ENCODE data around the gene FERMT3. TPM values are rescaled to one million over a fixed set of nuclear protein-coding genes. Genes with fewer than 3 reads are reported as not detected.

The FERMT3 gene
- total and polyA plus RNA-seq, 2 of the 13 experiments (the other 11 are each of a cell fraction or from before 2014, with no cell fraction given): 0.29 TPM; not detected in 1

DNA sequence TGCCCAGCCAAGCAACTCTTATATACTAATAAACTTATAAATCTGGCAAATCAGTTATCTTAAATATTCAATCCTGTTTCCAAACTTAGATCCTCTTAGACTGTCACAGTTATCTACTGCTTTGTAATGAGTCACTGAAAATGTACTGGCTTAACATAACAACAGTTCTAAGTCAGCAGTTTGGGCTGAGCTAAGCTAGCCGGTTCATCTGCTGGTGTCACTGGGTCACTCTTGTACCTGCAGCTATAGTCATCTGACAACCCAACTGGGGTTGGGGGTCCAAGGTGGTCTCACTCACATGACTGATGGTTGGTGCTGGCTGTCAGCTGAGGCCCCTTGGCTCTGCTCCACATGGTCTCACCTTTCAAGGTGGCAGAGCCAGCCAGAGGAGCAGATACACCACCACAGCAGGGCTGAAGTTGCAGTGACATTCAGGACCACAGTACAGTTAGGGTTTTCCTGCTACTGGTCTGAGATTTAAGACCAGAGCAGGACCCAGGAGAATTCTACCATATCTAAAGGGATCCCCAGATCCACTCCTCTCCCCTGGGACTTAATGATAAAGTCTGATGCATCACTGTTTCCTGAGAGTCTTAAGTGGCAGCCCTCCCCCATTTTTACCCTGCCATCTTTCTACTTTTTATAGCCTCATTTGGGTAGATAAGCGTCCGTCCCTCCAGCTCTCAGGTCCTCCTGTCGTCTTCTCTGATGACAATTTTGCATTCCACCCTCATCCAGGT, 32.7 kb upstream of the FERMT3 start:
- in situ Hi-C loops (cut with HindIII; ENCODE audit: extremely low pct_ligation_motif_present, low pct_unique_long_range_greater_than_20kb) (no loop called here), intact Hi-C loops (cut with micrococcal nuclease; ENCODE audit: unreplicated experiment) (no loop called here)
- Histone ChIP-seq H3K4me3 (replicated peaks in 1 of 3; ENCODE audit: insufficient read depth in 1 of 3, low read depth in 2 of 3, low read length in 3 of 3) (no peak overlapping the region), H3K4me1 (ENCODE audit: insufficient read depth, low read length) (peaks cover 13% of the 10 kb centered on the region), H3K27ac (ENCODE audit: extremely low read length, insufficient read depth, low read length) (no peak overlapping the region), H3K9ac (ENCODE audit: insufficient read depth, low read depth, low read length) (no peak overlapping the region), H3K4me2 (ENCODE audit: low read depth, low read length) (no peak overlapping the region), H3K9me3 (ENCODE audit: low read length) (peaks cover 4% of the 10 kb centered on the region), H3K36me3 (replicated peaks in 1 of 2; ENCODE audit: control insufficient read depth in 1 of 2, insufficient read depth in 2 of 2, low read length in 2 of 2) (no peaks in the 10 kb centered on the region), H3K27me3 (ENCODE audit: control insufficient read depth in 1 of 2, insufficient read depth in 2 of 2, low read length in 2 of 2) (no peaks in the 10 kb centered on the region), H2AFZ (ENCODE audit: low read length) (no peak overlapping the region), H3K79me2 (ENCODE audit: insufficient read depth, low read length) (no peaks in the 10 kb centered on the region), H4K20me1 (ENCODE audit: insufficient read depth, low read length) (no peaks in the 10 kb centered on the region)
- no peak for DNase-seq (ENCODE audit: low spot score)
- ChIA-PET POLR2A (interaction anchor here (2.2 kb wide), 1 partner anchor 11 kb away, joined by 8 read pairs; the partner anchor contains the start of gene STIP1), CTCF (ENCODE audit: low intra/inter-chr PET ratio, low total read pairs) (no interaction called here)
- TF ChIP-seq, protein P1, sequence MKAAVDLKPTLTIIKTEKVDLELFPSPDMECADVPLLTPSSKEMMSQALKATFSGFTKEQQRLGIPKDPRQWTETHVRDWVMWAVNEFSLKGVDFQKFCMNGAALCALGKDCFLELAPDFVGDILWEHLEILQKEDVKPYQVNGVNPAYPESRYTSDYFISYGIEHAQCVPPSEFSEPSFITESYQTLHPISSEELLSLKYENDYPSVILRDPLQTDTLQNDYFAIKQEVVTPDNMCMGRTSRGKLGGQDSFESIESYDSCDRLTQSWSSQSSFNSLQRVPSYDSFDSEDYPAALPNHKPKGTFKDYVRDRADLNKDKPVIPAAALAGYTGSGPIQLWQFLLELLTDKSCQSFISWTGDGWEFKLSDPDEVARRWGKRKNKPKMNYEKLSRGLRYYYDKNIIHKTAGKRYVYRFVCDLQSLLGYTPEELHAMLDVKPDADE (CRISPR knock-in tag; IDR thresholded peaks at IDR 0.05): no peak
- TF ChIP-seq MAFF (IDR thresholded peaks at IDR 0.05; ENCODE audit: low read depth, low read length): 0 out of 2 replicates have a peak, but pooled peaks have one; percentile 30
- TF ChIP-seq, protein P2, sequence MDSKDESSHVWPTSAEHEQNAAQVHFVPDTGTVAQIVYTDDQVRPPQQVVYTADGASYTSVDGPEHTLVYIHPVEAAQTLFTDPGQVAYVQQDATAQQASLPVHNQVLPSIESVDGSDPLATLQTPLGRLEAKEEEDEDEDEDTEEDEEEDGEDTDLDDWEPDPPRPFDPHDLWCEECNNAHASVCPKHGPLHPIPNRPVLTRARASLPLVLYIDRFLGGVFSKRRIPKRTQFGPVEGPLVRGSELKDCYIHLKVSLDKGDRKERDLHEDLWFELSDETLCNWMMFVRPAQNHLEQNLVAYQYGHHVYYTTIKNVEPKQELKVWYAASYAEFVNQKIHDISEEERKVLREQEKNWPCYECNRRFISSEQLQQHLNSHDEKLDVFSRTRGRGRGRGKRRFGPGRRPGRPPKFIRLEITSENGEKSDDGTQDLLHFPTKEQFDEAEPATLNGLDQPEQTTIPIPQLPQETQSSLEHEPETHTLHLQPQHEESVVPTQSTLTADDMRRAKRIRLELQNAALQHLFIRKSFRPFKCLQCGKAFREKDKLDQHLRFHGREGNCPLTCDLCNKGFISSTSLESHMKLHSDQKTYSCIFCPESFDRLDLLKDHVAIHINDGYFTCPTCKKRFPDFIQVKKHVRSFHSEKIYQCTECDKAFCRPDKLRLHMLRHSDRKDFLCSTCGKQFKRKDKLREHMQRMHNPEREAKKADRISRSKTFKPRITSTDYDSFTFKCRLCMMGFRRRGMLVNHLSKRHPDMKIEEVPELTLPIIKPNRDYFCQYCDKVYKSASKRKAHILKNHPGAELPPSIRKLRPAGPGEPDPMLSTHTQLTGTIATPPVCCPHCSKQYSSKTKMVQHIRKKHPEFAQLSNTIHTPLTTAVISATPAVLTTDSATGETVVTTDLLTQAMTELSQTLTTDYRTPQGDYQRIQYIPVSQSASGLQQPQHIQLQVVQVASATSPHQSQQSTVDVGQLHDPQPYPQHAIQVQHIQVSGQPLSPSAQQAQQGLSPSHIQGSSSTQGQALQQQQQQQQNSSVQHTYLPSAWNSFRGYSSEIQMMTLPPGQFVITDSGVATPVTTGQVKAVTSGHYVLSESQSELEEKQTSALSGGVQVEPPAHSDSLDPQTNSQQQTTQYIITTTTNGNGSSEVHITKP (CRISPR knock-in tag; IDR thresholded peaks at IDR 0.05; ENCODE audit: low read depth): no peak
- peak; percentile 100 for TF ChIP-seq ZNF331 (CRISPR knock-in tag; IDR thresholded peaks at IDR 0.05)
- TF ChIP-seq MAFK (conservative IDR thresholded peaks at IDR 0.05 in 1 of 2, IDR thresholded peaks at IDR 0.05 in 1 of 2; ENCODE audit: low read length in 2 of 2): peak in 1 of 2 experiments; percentile 16; a peak in 2 of 4 replicates
- TF ChIP-seq ZNF550 (CRISPR knock-in tag; IDR thresholded peaks at IDR 0.05; ENCODE audit: borderline replicate concordance): no peak
- peak; percentile 51 for ATAC-seq
- no peak for FAIRE-seq
- 86% methylated on average over 4 of the region's 4 CpGs for WGBS (ENCODE audit: low lambda C conversion rate)
- no TSS peak for BruUV-seq (replicated peaks)
